Esophagus muscularis mucosa (tissue), 4 donors: ENCODE data around the gene ADSS1. TPM values are rescaled to one million over a fixed set of nuclear protein-coding genes. Genes with fewer than 3 reads are reported as not detected.
"Not testable (repeated sequence)": the region's sequence is repeated elsewhere in the genome, so short reads cannot be mapped to it uniquely, and the experiment has no call there.

ENCODE experiments used
- DNase-seq: peaks from one replicate; pipeline ENCODE4 v3.0.0-alpha.2; 2017; ENCODE audit errors: extremely low spot score
- H3K27ac ChIP-seq, 4 donors: fragments of 200-600 bp; sonication (generic); replicated peaks in 1 of 4; 1 replicate in 3 of 4; 2 replicates in 1 of 4; pipeline ENCODE4 v1.5.1; 2016 to 2019; ENCODE audit warnings: mild to moderate bottlenecking in 1 of 4
- H3K27me3 ChIP-seq, 4 donors: fragments of 200-600 bp; sonication (generic); one replicate each; pipeline versions ENCODE4 v1.5.1 to v1.6.0; 2016 to 2019
- H3K36me3 ChIP-seq, 4 donors: fragments of 200-600 bp; sonication (generic); one replicate each; pipeline ENCODE4 v1.5.1; 2016 to 2019
- H3K4me1 ChIP-seq, 4 donors: fragments of 200-600 bp; sonication (generic); one replicate each; pipeline ENCODE4 v1.5.1; 2016 to 2019
- H3K4me3 ChIP-seq, 4 donors: fragments of 200-600 bp; sonication (generic); 1 replicate in 2 of 4; 2 replicates in 2 of 4; pipeline ENCODE4 v1.5.1; 2016 to 2019; ENCODE audit warnings: mild to moderate bottlenecking in 4 of 4, moderate library complexity in 1 of 4
- H3K9me3 ChIP-seq, 4 donors: fragments of 200-600 bp; sonication (generic); 1 replicate in 3 of 4; 2 replicates in 1 of 4; pipeline ENCODE4 v1.5.1; 2016 to 2019
- EP300 ChIP-seq: sonication (generic); formaldehyde crosslinking; IDR thresholded peaks from one replicate; pipeline ENCODE4 v1.6.1; 2017; ENCODE audit warnings: antibody characterized with exemption
- POLR2A ChIP-seq: fragments of 450-650 bp; IDR thresholded peaks from one replicate; pipeline ENCODE4 v1.6.1; 2017; ENCODE audit warnings: antibody characterized with exemption, moderate library complexity, mild to moderate bottlenecking, low read depth
- POLR2AphosphoS5 ChIP-seq, 2 donors: sonication (generic); formaldehyde crosslinking; IDR thresholded peaks; one replicate each; pipeline ENCODE4 v1.6.1; 2017; ENCODE audit warnings: antibody characterized with exemption in 2 of 2
- WGBS: methylation state at CpG from one replicate; pipeline ENCODE4 v1.1.5; 2018; 5-methylcytosine and 5-hydroxymethylcytosine counted together
- intact Hi-C: fragments of 100-400 bp; cut with DNase I; formaldehyde crosslinking; loops from one replicate; pipeline ENCODE4 v1.15.1; 2023
- total RNA-seq, 4 donors: library from RNA; depleted of rRNA; stranded (reverse); fragments of >200 nt; gene quantifications; one replicate each; pipeline versions ENCODE4 v1.1.0 to v1.2.1, GENCODE V29; 2016
- TF ChIP-seq, protein P1 (sequence below), 3 experiments: fragments of 200-600 bp in 2 of 3; fragments of 450-650 bp in 1 of 3; sonication (generic) in 2 of 3; IDR thresholded peaks; one replicate each; pipeline ENCODE4 v1.5.1; 2017 to 2019; ENCODE audit warnings: antibody characterized with exemption in 3 of 3, mild to moderate bottlenecking in 2 of 3, moderate library complexity in 1 of 3

Gene ADSS1
- total RNA-seq, 4 donors from 2014 or later = 4.3 to 7.9 (median 5.7) TPM

- H3K27ac ChIP-seq = peak overlapping the region; percentile 48 to 70 (median 51)
- WGBS = 58% methylated on average over 7 of the region's 7 CpGs
These were observed 23.0 kb downstream of the ADSS1 start for GRCh38 chr14:104746934-104747481.

GRCh38 chr14:104747876-104748275 lies 23.8 kb downstream of the ADSS1 start:
- TF ChIP-seq EP300 = no peak
- no peak for TF ChIP-seq POLR2AphosphoS5 (IDR thresholded peaks at IDR 0.05)
- TF ChIP-seq POLR2A = no peak
- TF ChIP-seq, protein P1, sequence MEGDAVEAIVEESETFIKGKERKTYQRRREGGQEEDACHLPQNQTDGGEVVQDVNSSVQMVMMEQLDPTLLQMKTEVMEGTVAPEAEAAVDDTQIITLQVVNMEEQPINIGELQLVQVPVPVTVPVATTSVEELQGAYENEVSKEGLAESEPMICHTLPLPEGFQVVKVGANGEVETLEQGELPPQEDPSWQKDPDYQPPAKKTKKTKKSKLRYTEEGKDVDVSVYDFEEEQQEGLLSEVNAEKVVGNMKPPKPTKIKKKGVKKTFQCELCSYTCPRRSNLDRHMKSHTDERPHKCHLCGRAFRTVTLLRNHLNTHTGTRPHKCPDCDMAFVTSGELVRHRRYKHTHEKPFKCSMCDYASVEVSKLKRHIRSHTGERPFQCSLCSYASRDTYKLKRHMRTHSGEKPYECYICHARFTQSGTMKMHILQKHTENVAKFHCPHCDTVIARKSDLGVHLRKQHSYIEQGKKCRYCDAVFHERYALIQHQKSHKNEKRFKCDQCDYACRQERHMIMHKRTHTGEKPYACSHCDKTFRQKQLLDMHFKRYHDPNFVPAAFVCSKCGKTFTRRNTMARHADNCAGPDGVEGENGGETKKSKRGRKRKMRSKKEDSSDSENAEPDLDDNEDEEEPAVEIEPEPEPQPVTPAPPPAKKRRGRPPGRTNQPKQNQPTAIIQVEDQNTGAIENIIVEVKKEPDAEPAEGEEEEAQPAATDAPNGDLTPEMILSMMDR (IDR thresholded peaks at IDR 0.05) = no peak
- Histone ChIP-seq H3K4me1 (peaks cover 6 to 54% (median 41%) of the 10 kb centered on the region in 4 donors), H3K27ac (peak overlapping the region; percentile 48 to 70 (median 51)), H3K9me3 (no peaks in the 10 kb centered on the region), H3K27me3 (no peaks in the 10 kb centered on the region), H3K4me3 (no peak overlapping the region), H3K36me3 (peaks cover 0 to 34% (median 10%) of the 10 kb centered on the region in 4 donors)
- intact Hi-C loops = no loop called here
- DNase-seq = no peak
- 77% methylated on average over 9 of the region's 9 CpGs for WGBS

More at GRCh38 chr14:104746934-104747481, 23.0 kb downstream of the ADSS1 start:
- Histone ChIP-seq H3K4me3 (no peak overlapping the region), H3K9me3 (no peaks in the 10 kb centered on the region), H3K27me3 (no peaks in the 10 kb centered on the region), H3K36me3 (peaks cover 0 to 42% (median 12%) of the 10 kb centered on the region in 4 donors), H3K4me1 (peaks cover 3 to 50% (median 38%) of the 10 kb centered on the region in 4 donors)
- TF ChIP-seq POLR2A (no peak), POLR2AphosphoS5 (IDR thresholded peaks at IDR 0.05) (peak in 1 of 2 donors; percentile 40), EP300 (no peak)
- TF ChIP-seq, protein P1 (IDR thresholded peaks at IDR 0.05) = no peak
- no peak for DNase-seq
- intact Hi-C loops = no loop called here

- WGBS = 40% methylated on average over 11 of the region's 11 CpGs
- TF ChIP-seq, protein P1 (IDR thresholded peaks at IDR 0.05) = no peak
- TF ChIP-seq POLR2AphosphoS5 (IDR thresholded peaks at IDR 0.05) (no peak), EP300 (no peak), POLR2A (no peak)
- no peak overlapping the region for H3K4me3 ChIP-seq
- H3K27me3 ChIP-seq = no peaks in the 10 kb centered on the region
- H3K9me3 ChIP-seq = no peaks in the 10 kb centered on the region
- intact Hi-C loops = no loop called here
- H3K4me1 ChIP-seq = peaks cover 13 to 61% (median 50%) of the 10 kb centered on the region in 4 donors
- peaks cover 0 to 21% (median 4%) of the 10 kb centered on the region in 4 donors for H3K36me3 ChIP-seq
- no peak for DNase-seq
- H3K27ac ChIP-seq = no peak overlapping the region
These were observed 25.2 kb downstream of the ADSS1 start for GRCh38 chr14:104749111-104749649.

DNA sequence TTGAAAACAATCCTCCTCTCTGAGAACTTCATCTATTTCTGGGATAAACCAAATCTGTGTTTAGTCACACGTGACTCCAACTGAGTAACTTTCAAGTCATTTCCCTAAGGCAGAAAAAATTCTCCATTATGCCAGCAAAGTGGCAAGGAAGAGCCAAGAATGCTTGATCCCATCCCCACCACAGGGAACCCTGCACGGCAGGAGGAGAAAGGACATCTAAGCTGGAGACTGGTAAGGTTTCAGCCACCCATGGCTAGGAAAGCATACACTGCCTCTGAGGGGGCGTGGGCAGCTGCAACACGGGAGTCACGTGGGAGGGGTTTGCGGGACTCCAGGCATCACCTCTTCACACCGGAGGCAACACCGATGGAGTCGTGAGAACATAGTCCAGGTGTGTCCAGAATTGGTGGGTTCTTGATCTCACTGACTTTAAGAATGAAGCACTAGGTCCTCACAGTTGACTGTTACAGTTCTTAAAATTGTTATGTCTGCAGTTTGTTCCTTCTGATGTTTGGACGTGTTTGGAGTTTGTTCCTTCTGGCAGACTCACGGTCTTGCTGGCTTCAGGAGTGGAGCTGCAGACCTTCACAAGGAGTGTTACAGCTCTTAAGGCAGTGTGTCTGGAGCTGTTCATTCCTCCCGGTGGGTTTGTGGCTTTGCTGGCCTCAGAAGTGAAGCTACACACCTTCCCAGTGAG lies 26.2 kb downstream of the ADSS1 start:
- H3K4me3 ChIP-seq = no peak overlapping the region
- DNase-seq = no peak
- no peaks in the 10 kb centered on the region for H3K9me3 ChIP-seq
- 78% methylated on average over 11 of the region's 12 CpGs for WGBS
- peaks cover 0 to 12% (median under 1%) of the 10 kb centered on the region in 4 donors for H3K36me3 ChIP-seq
- no peak for TF ChIP-seq EP300
- TF ChIP-seq, protein P1 (IDR thresholded peaks at IDR 0.05) = no peak
- TF ChIP-seq POLR2AphosphoS5 (IDR thresholded peaks at IDR 0.05) = no peak
- no peak for TF ChIP-seq POLR2A
- H3K27me3 ChIP-seq = no peaks in the 10 kb centered on the region
- peaks cover 23 to 71% (median 60%) of the 10 kb centered on the region in 4 donors for H3K4me1 ChIP-seq
- H3K27ac ChIP-seq = no peak overlapping the region
- intact Hi-C loops = no loop called here

- WGBS = 100% methylated on average over 3 of the region's 5 CpGs
- not testable (repeated sequence) for H3K27ac ChIP-seq
These were observed 26.7 kb downstream of the ADSS1 start for GRCh38 chr14:104750753-104751057.

More at GRCh38 chr14:104750753-104751057, 26.7 kb downstream of the ADSS1 start:
- H3K4me1 ChIP-seq = peaks cover 23 to 74% (median 65%) of the 10 kb centered on the region in 4 donors
- H3K4me3 ChIP-seq, H3K9me3 ChIP-seq, intact Hi-C loops, H3K27me3 ChIP-seq, DNase-seq: not testable (repeated sequence)
- H3K36me3 ChIP-seq = peaks cover 2 to 14% (median 4%) of the 10 kb centered on the region in 4 donors
